Esophagus (tissue), 2 donors: ENCODE data around the gene CCDC141. TPM values are rescaled to one million over a fixed set of nuclear protein-coding genes. Genes with fewer than 3 reads are reported as not detected.
"Not testable (repeated sequence)": the region's sequence is repeated elsewhere in the genome, so short reads cannot be mapped to it uniquely, and the experiment has no call there.

Experiments
- H3K27ac ChIP-seq, 2 donors: one replicate each; pipeline ENCODE4 v1.5.1; 2013; ENCODE audit warnings: low read depth in 2 of 2, mild to moderate bottlenecking in 2 of 2, inconsistent platforms in 1 of 2, low read length in 1 of 2, moderate library complexity in 1 of 2
- H3K27me3 ChIP-seq, 2 donors: one replicate each; pipeline ENCODE4 v1.6.1; 2013; ENCODE audit warnings: low read length in 2 of 2, control low read depth in 1 of 2, mild to moderate bottlenecking in 1 of 2; ENCODE audit not compliant: insufficient read depth in 2 of 2, control insufficient read depth in 1 of 2
- H3K36me3 ChIP-seq, 2 donors: one replicate each; pipeline ENCODE4 v1.6.1; 2013; ENCODE audit warnings: low read length in 1 of 2; ENCODE audit not compliant: control insufficient read depth in 2 of 2, insufficient read depth in 2 of 2
- H3K4me1 ChIP-seq, 2 donors: one replicate each; pipeline ENCODE4 v1.6.1; 2013; ENCODE audit warnings: low read length in 1 of 2; ENCODE audit not compliant: control insufficient read depth in 2 of 2, insufficient read depth in 2 of 2
- H3K4me3 ChIP-seq, 2 donors: one replicate each; pipeline ENCODE4 v1.5.1; 2013; ENCODE audit warnings: low read length in 2 of 2, mild to moderate bottlenecking in 2 of 2, low read depth in 1 of 2, moderate library complexity in 1 of 2
- H3K9me3 ChIP-seq, 2 donors: one replicate each; pipeline ENCODE4 v1.6.1; 2013; ENCODE audit warnings: mild to moderate bottlenecking in 2 of 2, low read depth in 1 of 2, low read length in 1 of 2, moderate library complexity in 1 of 2; ENCODE audit not compliant: control insufficient read depth in 2 of 2, insufficient read depth in 1 of 2
- WGBS, 2 donors: extraction: QIAGEN DNeasy Blood & Tissue Kit; methylation state at CpG; one replicate each; pipeline ENCODE4 v1.1.7; 2013; 5-methylcytosine and 5-hydroxymethylcytosine counted together
- polyA plus RNA-seq, 2 donors: library from polyadenylated mRNA; stranded (reverse); fragments of 200-250 nt; gene quantifications; one replicate each; pipeline ENCODE4 v1.2.3, GENCODE V29; 2013
- donor health status: healthy with polysubstance abuse.
- donor health status: Bipolar disorder and iron deficiency.

The CCDC141 gene
- polyA plus RNA-seq = under 1 TPM; 0.01 to 0.06 TPM

- peak within 1 kb of the TSS in 1 of 2 donors; percentile 4 for H3K4me3 ChIP-seq
- peak within 1 kb of the TSS in 1 of 2 donors; percentile 15 for H3K27ac ChIP-seq
- no peaks in the 10 kb centered on the region for H3K4me1 ChIP-seq
- 28 to 48% methylated on average over 12 of the region's 12 CpGs for WGBS, 2 donors
- H3K9me3 ChIP-seq = no peaks in the 10 kb centered on the region
- no peaks in the 10 kb centered on the region for H3K36me3 ChIP-seq
- no peaks in the 10 kb centered on the region for H3K27me3 ChIP-seq
Observed at GRCh38 chr2:179049546-179050311, at the start of gene CCDC141. TSS of gene CCDC141 (minus strand) at chr2:179050137. CDS start at chr2:179049941, 196 bp downstream.

GRCh38 chr2:179098080-179098689 is 48.2 kb upstream of the CCDC141 start:
- Histone ChIP-seq H3K9me3 (peaks cover 0 to 2% of the 10 kb centered on the region in 2 donors), H3K4me3 (no peak overlapping the region), H3K4me1 (no peaks in the 10 kb centered on the region), H3K27me3 (no peaks in the 10 kb centered on the region), H3K36me3 (no peaks in the 10 kb centered on the region), H3K27ac (no peak overlapping the region)
- WGBS, 2 donors = 77 to 81% methylated on average over 4 of the region's 4 CpGs

- no peak overlapping the region for H3K27ac ChIP-seq
- H3K27me3 ChIP-seq = no peaks in the 10 kb centered on the region
- 95 to 97% methylated on average over 1 of the region's 1 CpG for WGBS, 2 donors
- no peak overlapping the region for H3K4me3 ChIP-seq
- H3K4me1 ChIP-seq = no peaks in the 10 kb centered on the region
- peaks cover 0 to 2% of the 10 kb centered on the region in 2 donors for H3K9me3 ChIP-seq
- H3K36me3 ChIP-seq = no peaks in the 10 kb centered on the region
Observed at GRCh38 chr2:179097131-179097530, 47.2 kb upstream of the CCDC141 start.

DNA sequence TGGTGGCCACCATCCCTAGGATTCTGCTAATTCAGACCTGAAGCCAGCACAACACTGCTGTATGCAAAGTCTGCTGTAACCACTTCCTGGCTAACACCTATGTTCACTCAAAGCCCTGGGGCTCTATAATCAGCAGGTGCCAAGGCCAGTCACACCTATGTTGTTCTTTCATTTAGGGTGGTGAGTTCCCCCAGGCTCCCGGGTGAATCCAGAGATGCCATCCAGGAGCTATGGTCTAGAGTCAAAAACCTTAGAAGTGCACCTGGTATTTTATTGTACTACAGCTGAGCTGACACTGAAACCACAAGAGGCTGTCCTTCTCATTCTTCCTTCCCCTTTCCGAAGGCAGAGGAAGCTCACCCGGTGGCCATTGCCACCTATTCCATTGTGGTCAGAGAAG is 46.2 kb upstream of the CCDC141 start:
- no peak overlapping the region for H3K27ac ChIP-seq
- H3K4me1 ChIP-seq = no peaks in the 10 kb centered on the region
- no peak overlapping the region for H3K4me3 ChIP-seq
- WGBS, 2 donors = 53 to 63% methylated on average over 3 of the region's 3 CpGs
- no peaks in the 10 kb centered on the region for H3K36me3 ChIP-seq
- no peaks in the 10 kb centered on the region for H3K27me3 ChIP-seq
- H3K9me3 ChIP-seq = peaks cover 0 to 2% of the 10 kb centered on the region in 2 donors

DNA sequence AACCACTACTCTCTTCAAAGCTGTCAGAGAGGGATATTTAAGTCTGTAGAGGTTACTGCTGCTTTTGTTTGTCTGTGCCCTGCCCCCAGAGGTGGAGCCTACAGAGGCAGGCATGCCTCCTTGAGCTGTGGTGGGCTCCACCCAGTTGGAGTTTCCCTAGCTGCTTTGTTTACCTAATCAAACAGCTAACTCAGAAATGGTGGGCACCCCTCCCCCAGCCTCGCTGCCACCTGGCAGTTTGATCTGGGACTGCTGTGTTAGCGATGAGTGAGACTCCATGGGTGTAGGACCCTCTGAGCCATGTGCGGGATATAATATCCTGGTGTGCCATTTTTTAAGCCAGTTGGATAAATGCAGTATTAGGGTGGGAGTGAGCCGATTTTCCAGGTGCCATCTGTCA is 43.0 kb upstream of the CCDC141 start:
- H3K4me1 ChIP-seq, H3K27ac ChIP-seq, H3K4me3 ChIP-seq, H3K36me3 ChIP-seq, H3K9me3 ChIP-seq, H3K27me3 ChIP-seq: not testable (repeated sequence)
- WGBS, 2 donors = 91 to 94% methylated on average over 4 of the region's 4 CpGs

DNA sequence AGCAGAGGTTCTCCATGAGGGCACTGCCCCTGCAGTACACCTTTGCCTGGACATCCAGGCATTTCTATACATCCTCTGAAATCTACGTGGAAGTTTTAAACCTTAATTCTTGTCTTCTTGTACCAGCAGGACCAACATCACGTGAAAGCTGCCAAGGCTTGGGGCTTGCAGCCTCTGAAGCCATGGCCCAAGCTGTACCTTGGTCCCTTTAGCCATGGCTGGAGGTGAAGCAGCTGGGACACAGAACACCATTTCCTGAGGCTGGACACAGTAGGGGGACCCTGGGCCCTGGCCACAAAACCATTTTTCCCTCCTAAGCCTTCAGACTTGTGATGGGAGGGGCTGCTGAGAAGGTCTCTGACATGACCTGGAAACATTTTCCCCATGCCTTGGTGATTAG is 32.8 kb upstream of the CCDC141 start:
- Histone ChIP-seq H3K9me3 (no peaks in the 10 kb centered on the region), H3K4me3 (no peak overlapping the region), H3K36me3 (no peaks in the 10 kb centered on the region), H3K27ac (no peak overlapping the region), H3K27me3 (no peaks in the 10 kb centered on the region), H3K4me1 (no peaks in the 10 kb centered on the region)
- WGBS, 2 donors = 87 to 89% methylated on average over 2 of the region's 2 CpGs

GRCh38 chr2:179081954-179082353 is 32.0 kb upstream of the CCDC141 start:
- Histone ChIP-seq H3K36me3 (no peaks in the 10 kb centered on the region), H3K27ac (no peak overlapping the region), H3K9me3 (no peaks in the 10 kb centered on the region), H3K4me1 (no peaks in the 10 kb centered on the region), H3K4me3 (no peak overlapping the region), H3K27me3 (no peaks in the 10 kb centered on the region)

GRCh38 chr2:179072527-179072926 is 22.6 kb upstream of the CCDC141 start:
- no peaks in the 10 kb centered on the region for H3K36me3 ChIP-seq
- 54 to 57% methylated on average over 3 of the region's 3 CpGs for WGBS, 2 donors
- H3K4me1 ChIP-seq = no peaks in the 10 kb centered on the region
- no peak overlapping the region for H3K27ac ChIP-seq
- H3K4me3 ChIP-seq = no peak overlapping the region
- H3K27me3 ChIP-seq = no peaks in the 10 kb centered on the region
- no peaks in the 10 kb centered on the region for H3K9me3 ChIP-seq

GRCh38 chr2:179071810-179072355 is 21.9 kb upstream of the CCDC141 start:
- H3K9me3 ChIP-seq = no peaks in the 10 kb centered on the region
- H3K27ac ChIP-seq = no peak overlapping the region
- no peaks in the 10 kb centered on the region for H3K4me1 ChIP-seq
- H3K36me3 ChIP-seq = no peaks in the 10 kb centered on the region
- H3K4me3 ChIP-seq = no peak overlapping the region
- no peaks in the 10 kb centered on the region for H3K27me3 ChIP-seq
- 64 to 73% methylated on average over 3 of the region's 3 CpGs for WGBS, 2 donors
